DMS 273 treated with DMSO at 0.1 percent for 48 hours (cell line): ENCODE results near the gene ZNF574.
A peak's percentile ranks its signal among the peaks of the same experiment; 100 is the strongest.

Experiments used
- DNase-seq: peaks from one replicate; lab custom pipeline; 2025; lab: John Stamatoyannopoulos, UW

ZNF574 gene

DNA sequence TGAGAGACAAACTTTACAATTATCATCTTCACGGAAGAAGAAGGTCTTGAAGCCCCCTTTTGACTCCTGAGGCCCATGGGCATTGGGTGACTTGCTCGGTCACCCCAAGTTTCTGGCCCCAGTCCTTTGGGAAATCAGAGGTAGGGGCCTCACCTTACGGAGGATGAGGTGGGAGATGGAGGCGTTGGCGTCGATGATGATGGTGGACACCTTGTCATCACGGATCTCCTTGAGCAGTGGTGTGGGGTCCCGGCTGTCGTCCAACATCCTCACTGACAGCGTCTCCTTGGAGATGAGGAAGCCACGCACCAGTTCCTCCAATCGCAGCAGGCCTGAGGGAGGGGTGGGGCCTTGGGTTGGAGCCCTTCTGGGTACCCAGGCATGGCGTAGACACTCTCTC is 16.8 kb upstream of the ZNF574 start:
- DNase-seq: no peak

DNA sequence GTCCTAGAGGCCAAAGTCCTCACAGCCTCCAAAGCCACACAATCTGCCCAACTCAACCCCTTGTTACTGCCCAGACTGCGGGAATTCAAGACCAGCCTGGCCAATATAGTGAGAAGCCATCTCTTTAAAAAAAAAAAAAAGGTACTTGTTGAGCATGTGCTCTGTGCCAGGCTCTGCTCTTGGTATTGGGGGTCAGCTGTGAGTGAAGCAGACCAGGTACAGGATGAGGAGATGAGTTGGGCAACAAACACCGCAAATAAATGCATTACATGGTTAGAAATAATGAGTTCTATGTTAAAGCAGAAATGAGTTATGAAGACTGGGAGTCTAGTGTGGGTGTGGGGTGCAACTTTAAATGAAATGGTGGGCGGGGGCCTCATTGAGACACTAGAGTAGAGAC is 15.8 kb upstream of the ZNF574 start:
- DNase-seq: no peak

DNA sequence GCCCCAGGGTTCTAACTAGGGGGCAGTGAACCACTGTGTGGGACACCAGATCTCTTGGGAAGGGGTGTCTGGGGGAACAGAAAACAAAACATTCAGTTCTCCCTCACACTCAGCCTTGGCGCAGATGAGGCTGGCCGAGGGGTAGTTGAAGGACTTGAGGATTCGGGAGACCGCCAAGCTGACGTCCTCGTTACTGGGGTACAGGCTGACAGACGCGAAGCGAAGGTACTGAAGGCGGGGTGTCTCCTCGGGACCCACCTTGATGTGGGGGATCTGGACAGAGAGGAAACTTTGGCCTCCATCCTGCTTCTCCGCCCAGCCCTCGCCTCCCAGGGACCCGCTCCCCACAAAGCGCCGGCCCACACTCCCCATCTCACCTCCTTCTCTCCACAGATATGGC is 13.6 kb upstream of the ZNF574 start:
- DNase-seq: no peak

DNA sequence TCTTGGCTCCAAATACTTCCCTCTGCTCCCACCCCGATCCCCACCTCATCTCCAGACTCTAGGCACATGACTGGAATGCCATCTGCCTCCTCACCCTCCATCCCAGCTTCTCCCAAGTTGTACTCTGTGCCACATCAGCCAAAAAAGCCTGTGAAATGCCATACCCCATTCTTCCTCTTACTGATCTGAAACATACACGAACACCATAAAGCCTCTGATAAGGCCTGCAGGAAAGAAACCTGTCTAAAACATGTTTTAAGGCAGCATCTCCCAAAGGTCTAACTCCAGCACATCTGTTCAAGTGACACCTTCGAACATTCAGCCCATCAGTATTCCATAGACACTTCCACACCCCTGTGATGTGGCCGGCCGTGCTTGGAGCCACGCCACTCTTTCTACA is 11.5 kb upstream of the ZNF574 start:
- no peak for DNase-seq

- DNase-seq: no peak
Measured at GRCh38 chr19:42065051-42065450, 10.9 kb upstream of the ZNF574 start.

- no peak for DNase-seq
Measured at GRCh38 chr19:42065511-42065910, 10.5 kb upstream of the ZNF574 start.

- peak; percentile 21 for DNase-seq
Measured at GRCh38 chr19:42066075-42066754, 9.8 kb upstream of the ZNF574 start.

DNA sequence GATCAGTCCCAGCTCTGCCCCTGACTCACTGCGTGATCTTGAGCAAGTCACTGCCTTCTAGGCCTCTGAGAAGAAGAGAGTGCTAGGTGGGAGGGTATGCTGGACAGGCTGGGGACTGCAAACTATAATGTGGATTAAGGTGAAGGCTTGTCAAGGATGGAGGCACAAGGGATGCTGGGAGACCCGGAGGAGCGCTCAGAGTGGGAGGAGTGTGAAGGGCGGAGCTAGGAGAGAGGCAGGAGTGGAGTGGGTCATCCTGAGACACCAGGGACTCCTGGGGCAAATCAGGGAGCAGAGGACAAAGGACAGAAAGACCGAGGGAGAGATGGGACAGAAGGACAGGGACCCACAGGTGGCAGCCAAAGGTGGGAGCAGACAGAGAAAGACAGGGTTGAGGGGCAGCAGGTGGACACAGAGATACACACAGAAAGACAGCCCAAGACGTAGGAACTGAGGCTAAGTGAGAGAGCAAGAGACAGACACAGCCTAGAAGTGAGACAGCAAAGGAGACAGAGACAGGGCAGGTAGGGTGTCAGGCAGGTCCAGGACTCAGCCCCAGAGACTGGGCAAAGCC is 8.6 kb upstream of the ZNF574 start:
- no peak for DNase-seq

GRCh38 chr19:42068361-42068755 is 7.6 kb upstream of the ZNF574 start:
- DNase-seq: no peak

DNA sequence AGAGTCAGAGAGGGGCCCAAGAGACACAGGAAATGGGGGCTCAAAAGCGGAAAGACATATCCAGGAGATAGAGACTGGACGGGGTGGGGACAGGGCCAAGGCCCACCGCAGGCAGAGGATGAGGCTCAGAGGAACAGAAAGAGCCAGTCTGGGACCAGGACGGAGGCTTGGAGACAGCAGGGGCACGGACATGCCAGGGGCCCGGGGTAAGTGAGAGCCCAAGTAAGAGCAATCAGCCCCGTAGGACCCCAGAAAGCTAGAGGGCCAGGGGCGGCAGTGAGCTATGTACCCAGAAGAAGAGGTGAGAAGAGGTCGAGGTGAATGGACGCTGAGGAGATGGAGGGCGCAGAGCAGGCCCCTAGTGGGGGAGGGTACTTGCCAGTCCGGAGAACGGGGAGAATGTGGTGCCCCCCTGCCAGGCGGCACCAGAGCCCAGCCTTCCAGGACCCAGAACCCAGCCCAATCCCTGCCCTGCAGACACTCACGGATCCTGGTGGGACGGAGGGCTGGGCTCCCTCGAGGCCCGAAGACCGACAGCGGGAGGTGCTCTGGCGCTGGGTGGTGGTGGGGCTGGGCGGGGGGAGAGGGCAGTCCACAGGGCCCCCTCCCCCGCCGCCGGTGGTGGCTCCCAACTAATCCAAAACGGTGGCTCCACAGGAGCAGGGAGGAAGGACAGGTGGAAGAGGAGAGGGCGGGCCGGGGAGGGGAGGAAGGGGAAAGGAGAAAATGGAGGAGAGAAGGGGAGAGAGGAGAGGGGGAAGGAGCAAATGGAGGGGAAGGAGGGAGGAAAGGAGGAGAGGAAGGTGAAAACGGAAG is 7.0 kb upstream of the ZNF574 start:
- DNase-seq: no peak

DNA sequence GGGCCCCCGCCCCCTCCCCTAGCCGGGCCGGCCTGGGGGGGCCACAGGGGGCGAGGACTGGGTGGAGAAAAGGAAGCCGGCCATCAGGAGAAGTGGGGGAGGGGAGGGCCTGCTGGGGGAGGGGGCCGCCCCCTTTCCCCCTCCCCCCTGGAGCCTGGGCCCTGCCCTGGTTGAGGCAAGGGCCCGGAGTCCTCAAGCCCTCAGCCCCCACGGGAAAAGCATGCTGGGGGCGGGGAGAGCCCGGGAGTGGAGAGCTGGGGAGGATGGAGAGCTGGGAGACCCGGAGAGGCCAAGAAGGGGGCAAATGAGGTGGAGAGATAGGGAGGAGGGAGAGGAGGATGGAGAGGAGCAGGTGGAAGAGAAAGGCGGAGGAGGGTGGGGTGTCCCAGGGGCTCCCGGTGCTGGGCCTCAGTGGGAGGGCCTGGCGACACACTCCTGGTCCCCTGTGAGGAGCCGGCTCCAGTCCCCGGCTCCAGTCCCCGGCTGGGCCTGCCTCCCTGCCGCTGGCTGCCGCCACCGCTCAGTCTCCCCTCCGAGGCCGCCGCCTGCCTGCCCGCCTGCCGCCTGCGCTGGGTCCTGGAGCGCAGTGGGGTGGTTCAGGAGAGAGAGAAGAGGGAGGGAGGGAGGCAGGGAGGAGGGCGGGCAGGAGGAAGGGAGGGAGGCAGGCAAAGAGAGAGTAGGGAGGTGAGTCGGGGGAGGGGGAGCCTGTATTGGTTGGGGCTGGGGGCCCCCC is 6.2 kb upstream of the ZNF574 start, which contains the start of gene GRIK5:
Gene GRIK5, minus strand, starts transcription at position 588 of the 733 bp plus-strand sequence. CDS start 4,436 bp downstream, outside the sequence.
- DNase-seq: no peak

DNA sequence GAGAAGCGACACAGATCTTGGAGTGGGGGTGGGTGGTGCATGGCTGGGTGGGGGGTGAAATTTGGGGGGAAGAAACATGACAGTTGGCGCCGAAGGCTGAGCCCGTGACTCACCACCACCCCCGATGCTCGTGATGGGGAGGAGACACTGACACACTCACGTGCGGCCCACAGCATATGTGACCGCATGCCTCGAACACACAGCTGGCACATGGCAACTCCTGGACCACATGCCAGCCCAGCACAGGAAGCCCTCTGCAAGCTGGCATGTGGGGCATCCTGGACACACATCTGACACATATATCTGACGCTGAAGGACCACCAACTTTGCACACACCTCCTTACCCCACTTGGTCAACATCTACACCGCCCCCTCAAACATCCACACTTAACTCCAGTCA is 4.7 kb upstream of the ZNF574 start:
- no peak for DNase-seq

DNA sequence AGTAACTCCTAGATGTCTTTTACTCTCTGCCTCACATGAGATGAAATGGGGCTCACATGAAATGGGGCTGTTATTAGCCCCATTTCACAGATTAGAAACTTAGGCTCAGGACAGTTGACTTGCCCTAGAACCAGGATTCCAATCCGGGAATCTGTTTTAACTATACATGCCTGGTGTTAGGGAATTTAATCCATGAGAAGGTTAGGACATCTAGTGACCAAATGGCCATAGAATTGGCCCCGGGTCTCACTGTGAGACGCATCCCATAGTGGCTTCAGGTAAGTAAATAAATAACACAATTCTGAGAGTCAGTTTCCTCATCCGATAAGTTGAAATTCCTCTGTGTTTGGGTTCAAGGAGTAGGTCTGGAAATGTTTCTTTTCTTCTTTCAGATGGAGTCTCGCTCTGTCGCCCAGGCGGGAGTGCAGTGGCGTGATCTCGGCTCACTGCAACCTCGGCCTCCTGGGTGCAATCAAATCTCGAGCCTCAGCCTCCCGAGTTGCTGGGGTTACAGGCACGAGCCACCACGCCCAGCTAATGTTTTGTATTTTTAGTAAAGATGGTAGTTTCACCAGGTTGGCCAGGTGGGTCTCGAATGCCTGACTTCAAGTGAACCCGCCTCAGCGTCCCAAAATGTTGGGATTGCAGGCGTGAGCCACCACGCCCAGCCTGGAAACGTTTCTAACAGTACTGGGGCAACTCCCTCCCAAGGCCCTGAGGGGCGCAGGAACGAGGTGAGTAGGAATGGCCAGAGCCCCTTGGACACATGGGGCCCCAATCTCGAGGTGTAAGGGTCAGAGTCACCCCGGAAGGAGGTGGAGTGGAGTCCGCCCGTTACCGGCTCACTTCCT is 1.2 kb upstream of the ZNF574 start:
- DNase-seq: no peak

- DNase-seq: no peak
Measured at GRCh38 chr19:42075364-42075615, 676 bp upstream of the ZNF574 start.

- DNase-seq: no peak
Measured at GRCh38 chr19:42076380-42076944, 496 bp downstream of the ZNF574 start.

GRCh38 chr19:42078058-42078457 is 2.1 kb downstream of the ZNF574 start:
- DNase-seq: no peak

GRCh38 chr19:42078538-42079275 is 2.7 kb downstream of the ZNF574 start:
- DNase-seq: no peak

GRCh38 chr19:42079276-42079669 is 3.3 kb downstream of the ZNF574 start:
- no peak for DNase-seq

DNA sequence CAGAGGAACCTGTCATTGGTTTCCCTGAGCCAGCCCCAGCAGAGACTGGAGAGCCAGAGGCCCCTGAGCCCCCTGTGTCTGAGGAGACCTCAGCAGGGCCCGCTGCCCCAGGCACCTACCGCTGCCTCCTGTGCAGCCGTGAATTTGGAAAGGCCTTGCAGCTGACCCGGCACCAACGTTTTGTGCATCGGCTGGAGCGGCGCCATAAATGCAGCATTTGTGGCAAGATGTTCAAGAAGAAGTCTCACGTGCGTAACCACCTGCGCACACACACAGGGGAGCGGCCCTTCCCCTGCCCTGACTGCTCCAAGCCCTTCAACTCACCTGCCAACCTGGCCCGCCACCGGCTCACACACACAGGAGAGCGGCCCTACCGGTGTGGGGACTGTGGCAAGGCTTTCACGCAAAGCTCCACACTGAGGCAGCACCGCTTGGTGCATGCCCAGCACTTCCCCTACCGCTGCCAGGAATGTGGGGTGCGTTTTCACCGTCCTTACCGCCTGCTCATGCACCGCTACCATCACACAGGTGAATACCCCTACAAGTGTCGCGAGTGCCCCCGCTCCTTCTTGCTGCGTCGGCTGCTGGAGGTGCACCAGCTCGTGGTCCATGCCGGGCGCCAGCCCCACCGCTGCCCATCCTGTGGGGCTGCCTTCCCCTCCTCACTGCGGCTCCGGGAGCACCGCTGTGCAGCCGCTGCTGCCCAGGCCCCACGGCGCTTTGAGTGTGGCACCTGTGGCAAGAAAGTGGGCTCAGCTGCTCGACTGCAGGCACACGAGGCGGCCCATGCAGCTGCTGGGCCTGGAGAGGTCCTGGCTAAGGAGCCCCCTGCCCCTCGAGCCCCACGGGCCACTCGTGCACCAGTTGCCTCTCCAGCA is 4.2 kb downstream of the ZNF574 start:
- no peak for DNase-seq
